ENCODE measurements around the gene SLC28A1. TPM values are rescaled to one million over a fixed set of nuclear protein-coding genes. Genes with fewer than 3 reads are reported as not detected.

SLC28A1 gene
- total and polyA plus RNA-seq, 8 donors: 0.08 to 0.23 (median 0.14) TPM; not detected in 3

GRCh38 chr15:84888639-84889038 lies 4.2 kb downstream of the SLC28A1 start:
- no peak for TF ChIP-seq CTCF (IDR thresholded peaks at IDR 0.05)
- DNase-seq: no peak

GRCh38 chr15:84889313-84889990 lies 5.0 kb downstream of the SLC28A1 start:
- no peaks in the 10 kb centered on the region for H3K27me3 ChIP-seq
- H3K9me3 ChIP-seq: no peaks in the 10 kb centered on the region
- no peaks in the 10 kb centered on the region for H3K4me1 ChIP-seq
- H3K27ac ChIP-seq: no peak overlapping the region
- TF ChIP-seq CTCF (IDR thresholded peaks at IDR 0.05): no peak
- ATAC-seq: no peak
- intact Hi-C loops (cut with DNase I): no loop called here
- no peak overlapping the region for H3K4me3 ChIP-seq
- no peaks in the 10 kb centered on the region for H3K36me3 ChIP-seq
- no peak for DNase-seq

More at GRCh38 chr15:84888639-84889038, 4.2 kb downstream of the SLC28A1 start:
- ATAC-seq: no peak
- Histone ChIP-seq H3K9me3 (no peaks in the 10 kb centered on the region), H3K27ac (no peak overlapping the region), H3K4me1 (no peaks in the 10 kb centered on the region), H3K4me3 (no peak overlapping the region), H3K27me3 (no peaks in the 10 kb centered on the region), H3K36me3 (no peaks in the 10 kb centered on the region)
- intact Hi-C loops (cut with DNase I): no loop called here

GRCh38 chr15:84889991-84890669 lies 5.7 kb downstream of the SLC28A1 start:
- DNase-seq: no peak
- TF ChIP-seq CTCF (IDR thresholded peaks at IDR 0.05): no peak

GRCh38 chr15:84890670-84891162 lies 6.3 kb downstream of the SLC28A1 start:
- ATAC-seq (no peak), DNase-seq (no peak)
- Histone ChIP-seq H3K27ac (no peak overlapping the region), H3K36me3 (no peaks in the 10 kb centered on the region), H3K4me1 (no peaks in the 10 kb centered on the region), H3K9me3 (no peaks in the 10 kb centered on the region), H3K27me3 (no peaks in the 10 kb centered on the region), H3K4me3 (no peak overlapping the region)
- intact Hi-C loops (cut with DNase I): no loop called here
- TF ChIP-seq CTCF (IDR thresholded peaks at IDR 0.05): no peak

More at GRCh38 chr15:84889991-84890669, 5.7 kb downstream of the SLC28A1 start:
- Histone ChIP-seq H3K27ac (no peak overlapping the region), H3K4me3 (no peak overlapping the region), H3K27me3 (no peaks in the 10 kb centered on the region), H3K9me3 (no peaks in the 10 kb centered on the region), H3K36me3 (no peaks in the 10 kb centered on the region), H3K4me1 (no peaks in the 10 kb centered on the region)
- intact Hi-C loops (cut with DNase I): no loop called here
- ATAC-seq: no peak

GRCh38 chr15:84891339-84891738 lies 6.9 kb downstream of the SLC28A1 start:
- DNase-seq: no peak
- Histone ChIP-seq H3K4me1 (no peaks in the 10 kb centered on the region), H3K4me3 (no peak overlapping the region), H3K27me3 (no peaks in the 10 kb centered on the region), H3K9me3 (no peaks in the 10 kb centered on the region), H3K27ac (no peak overlapping the region), H3K36me3 (no peaks in the 10 kb centered on the region)
- intact Hi-C loops (cut with DNase I): no loop called here
- no peak for TF ChIP-seq CTCF (IDR thresholded peaks at IDR 0.05)
- no peak for ATAC-seq
